CD4-positive, alpha-beta T cell treated with Interleukin-1 beta for 1 hour (primary cell): Measurements from ENCODE around the gene ITIH1.

Experiments used
- DNase-seq, 2 donors: peaks; one replicate each; pipeline ENCODE4 v3.0.0-alpha.2; 2020 to 2022

Gene ITIH1

GRCh38 chr3:52790741-52791140 is 13.3 kb downstream of the ITIH1 start:
- no peak for DNase-seq

GRCh38 chr3:52791366-52791765 is 14.0 kb downstream of the ITIH1 start:
- DNase-seq: no peak

GRCh38 chr3:52791928-52792327 is 14.5 kb downstream of the ITIH1 start:
- no peak for DNase-seq

- no peak for DNase-seq
Measured at GRCh38 chr3:52792413-52792812, 15.0 kb downstream of the ITIH1 start.

- DNase-seq: no peak
Measured at GRCh38 chr3:52792961-52793695, 15.7 kb downstream of the ITIH1 start.

- no peak for DNase-seq
Measured at GRCh38 chr3:52793702-52794611, 16.6 kb downstream of the ITIH1 start.

GRCh38 chr3:52794612-52795099 is 17.3 kb downstream of the ITIH1 start, which contains the start of gene ITIH3:
ITIH3 (plus strand) TSS chr3:52794796; CDS start chr3:52794804, 8 bp downstream.
- DNase-seq: no peak

- DNase-seq: no peak
Measured at GRCh38 chr3:52795298-52795900, 18.0 kb downstream of the ITIH1 start.

GRCh38 chr3:52796411-52796810 is 19.0 kb downstream of the ITIH1 start:
- DNase-seq: no peak

GRCh38 chr3:52798376-52798977 is 21.1 kb downstream of the ITIH1 start:
- no peak for DNase-seq

GRCh38 chr3:52798978-52799476 is 21.6 kb downstream of the ITIH1 start:
- DNase-seq: peak in 1 of 2 donors; percentile 24

GRCh38 chr3:52800079-52800478 is 22.7 kb downstream of the ITIH1 start:
- DNase-seq: no peak

GRCh38 chr3:52801839-52802238 is 24.4 kb downstream of the ITIH1 start:
- no peak for DNase-seq

GRCh38 chr3:52805270-52806039 is 28.1 kb downstream of the ITIH1 start:
- no peak for DNase-seq

- no peak for DNase-seq
Measured at GRCh38 chr3:52809149-52809548, 31.8 kb downstream of the ITIH1 start.

- no peak for DNase-seq
Measured at GRCh38 chr3:52809662-52810377, 32.4 kb downstream of the ITIH1 start.

- no peak for DNase-seq
Measured at GRCh38 chr3:52810923-52811322, 33.5 kb downstream of the ITIH1 start.

GRCh38 chr3:52811452-52812011 is 34.1 kb downstream of the ITIH1 start:
- DNase-seq: no peak

GRCh38 chr3:52813810-52814209 is 36.4 kb downstream of the ITIH1 start:
- no peak for DNase-seq

GRCh38 chr3:52816199-52816598 is 38.8 kb downstream of the ITIH1 start:
- no peak for DNase-seq

GRCh38 chr3:52816654-52817053 is 39.3 kb downstream of the ITIH1 start:
- DNase-seq: no peak
